ENCODE data around the gene GDF10. TPM values are rescaled to one million over a fixed set of nuclear protein-coding genes. Genes with fewer than 3 reads are reported as not detected.

Gene GDF10
- total RNA-seq, 2 donors from 2014 or later, result 6.6 to 8.0 TPM

- WGBS, 2 donors, result 78 to 91% methylated on average over 3 of the region's 3 CpGs
- DNase-seq, result no peak
- Histone ChIP-seq H3K27me3 (no peaks in the 10 kb centered on the region), H3K4me1 (peaks cover 9% of the 10 kb centered on the region), H3K36me3 (replicated peaks in 1 of 2; ENCODE audit: insufficient read depth in 1 of 2, low read depth in 2 of 2) (no peaks in the 10 kb centered on the region), H3K27ac (no peak overlapping the region), H3K9me3 (no peaks in the 10 kb centered on the region), H3K4me3 (no peak overlapping the region)
- no peak for ATAC-seq
- intact Hi-C loops (cut with DNase I), result no loop called here
- TF ChIP-seq, protein P1, sequence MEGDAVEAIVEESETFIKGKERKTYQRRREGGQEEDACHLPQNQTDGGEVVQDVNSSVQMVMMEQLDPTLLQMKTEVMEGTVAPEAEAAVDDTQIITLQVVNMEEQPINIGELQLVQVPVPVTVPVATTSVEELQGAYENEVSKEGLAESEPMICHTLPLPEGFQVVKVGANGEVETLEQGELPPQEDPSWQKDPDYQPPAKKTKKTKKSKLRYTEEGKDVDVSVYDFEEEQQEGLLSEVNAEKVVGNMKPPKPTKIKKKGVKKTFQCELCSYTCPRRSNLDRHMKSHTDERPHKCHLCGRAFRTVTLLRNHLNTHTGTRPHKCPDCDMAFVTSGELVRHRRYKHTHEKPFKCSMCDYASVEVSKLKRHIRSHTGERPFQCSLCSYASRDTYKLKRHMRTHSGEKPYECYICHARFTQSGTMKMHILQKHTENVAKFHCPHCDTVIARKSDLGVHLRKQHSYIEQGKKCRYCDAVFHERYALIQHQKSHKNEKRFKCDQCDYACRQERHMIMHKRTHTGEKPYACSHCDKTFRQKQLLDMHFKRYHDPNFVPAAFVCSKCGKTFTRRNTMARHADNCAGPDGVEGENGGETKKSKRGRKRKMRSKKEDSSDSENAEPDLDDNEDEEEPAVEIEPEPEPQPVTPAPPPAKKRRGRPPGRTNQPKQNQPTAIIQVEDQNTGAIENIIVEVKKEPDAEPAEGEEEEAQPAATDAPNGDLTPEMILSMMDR (IDR thresholded peaks at IDR 0.05), result no peak
- TF ChIP-seq POLR2A (IDR thresholded peaks at IDR 0.05), result no peak
Observed at GRCh38 chr10:47332371-47332770, 32.4 kb downstream of the GDF10 start.

DNA sequence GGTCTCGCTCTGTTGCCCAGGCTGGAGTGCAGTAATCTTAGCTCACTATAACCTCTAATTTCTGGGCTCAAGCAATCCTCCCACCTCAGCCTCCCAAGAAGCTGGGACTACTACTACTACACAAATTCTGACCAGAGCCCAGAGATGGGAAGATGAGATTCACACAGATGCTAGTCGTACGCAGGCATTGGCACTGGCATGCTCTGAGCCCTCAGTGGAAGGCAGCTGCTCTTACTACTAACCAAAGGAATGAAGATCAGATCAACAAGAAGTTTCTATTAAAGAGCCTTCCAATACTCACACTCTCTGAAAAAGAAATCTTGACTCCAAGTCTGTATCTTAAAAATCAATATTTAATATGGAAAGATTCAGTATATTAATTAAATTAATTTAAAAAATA lies 32.9 kb downstream of the GDF10 start:
- Histone ChIP-seq H3K27me3 (no peaks in the 10 kb centered on the region), H3K4me1 (peaks cover 9% of the 10 kb centered on the region), H3K9me3 (no peaks in the 10 kb centered on the region), H3K4me3 (no peak overlapping the region), H3K27ac (no peak overlapping the region), H3K36me3 (replicated peaks in 1 of 2; ENCODE audit: insufficient read depth in 1 of 2, low read depth in 2 of 2) (no peaks in the 10 kb centered on the region)
- intact Hi-C loops (cut with DNase I), result no loop called here
- TF ChIP-seq, protein P1 (IDR thresholded peaks at IDR 0.05), result no peak
- no peak for TF ChIP-seq POLR2A (IDR thresholded peaks at IDR 0.05)
- no peak for ATAC-seq
- WGBS, 2 donors, result 88 to 95% methylated on average over 3 of the region's 3 CpGs
- no peak for DNase-seq

- no peak for DNase-seq
- Histone ChIP-seq H3K4me3 (no peak overlapping the region), H3K36me3 (replicated peaks in 1 of 2; ENCODE audit: insufficient read depth in 1 of 2, low read depth in 2 of 2) (no peaks in the 10 kb centered on the region), H3K27ac (no peak overlapping the region), H3K4me1 (peaks cover 9% of the 10 kb centered on the region), H3K9me3 (no peaks in the 10 kb centered on the region), H3K27me3 (no peaks in the 10 kb centered on the region)
- no peak for TF ChIP-seq POLR2A (IDR thresholded peaks at IDR 0.05)
- TF ChIP-seq, protein P1 (IDR thresholded peaks at IDR 0.05), result no peak
- 77% methylated on average over 6 of the region's 6 CpGs for WGBS, 2 donors
- intact Hi-C loops (cut with DNase I), result no loop called here
- ATAC-seq, result no peak
Observed at GRCh38 chr10:47333532-47333931, 33.5 kb downstream of the GDF10 start.

GRCh38 chr10:47334466-47335295 lies 34.7 kb downstream of the GDF10 start:
- no peaks in the 10 kb centered on the region for H3K36me3 ChIP-seq (replicated peaks in 1 of 2; ENCODE audit: insufficient read depth in 1 of 2, low read depth in 2 of 2)
- no peak for TF ChIP-seq POLR2A (IDR thresholded peaks at IDR 0.05)
- TF ChIP-seq, protein P1 (IDR thresholded peaks at IDR 0.05), result no peak
- H3K4me3 ChIP-seq, result no peak overlapping the region
- H3K4me1 ChIP-seq, result peaks cover 9% of the 10 kb centered on the region
- intact Hi-C loops (cut with DNase I), result no loop called here
- H3K9me3 ChIP-seq, result no peaks in the 10 kb centered on the region
- no peak overlapping the region for H3K27ac ChIP-seq
- 75 to 77% methylated on average over 6 to 8 of the region's 8 CpGs for WGBS, 2 donors
- ATAC-seq, result no peak
- H3K27me3 ChIP-seq, result no peaks in the 10 kb centered on the region
- DNase-seq, result no peak

DNA sequence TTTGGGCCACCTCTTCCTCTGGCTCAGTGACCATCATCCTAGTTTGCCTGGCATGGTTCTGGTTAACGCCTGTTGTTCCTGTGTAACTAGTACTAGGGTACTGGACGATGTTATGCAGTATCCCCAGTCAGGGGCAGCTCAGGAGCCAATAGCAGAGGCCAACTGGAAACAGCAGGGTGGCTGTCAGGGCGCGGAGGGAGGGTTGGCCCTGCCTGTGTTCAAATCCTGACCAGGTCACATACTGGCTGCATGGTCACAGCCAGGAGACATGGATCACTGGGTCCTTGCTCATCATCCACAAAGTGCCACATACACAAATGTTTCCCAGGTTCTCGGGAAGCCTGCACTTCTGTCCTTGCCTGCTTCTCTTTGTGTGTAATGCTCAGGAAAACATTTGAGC lies 35.9 kb downstream of the GDF10 start:
- Histone ChIP-seq H3K9me3 (no peaks in the 10 kb centered on the region), H3K4me1 (peaks cover 3% of the 10 kb centered on the region), H3K36me3 (replicated peaks in 1 of 2; ENCODE audit: insufficient read depth in 1 of 2, low read depth in 2 of 2) (no peaks in the 10 kb centered on the region), H3K4me3 (no peak overlapping the region), H3K27ac (no peak overlapping the region), H3K27me3 (no peaks in the 10 kb centered on the region)
- intact Hi-C loops (cut with DNase I), result no loop called here
- DNase-seq, result no peak
- TF ChIP-seq, protein P1 (IDR thresholded peaks at IDR 0.05), result no peak
- no peak for TF ChIP-seq POLR2A (IDR thresholded peaks at IDR 0.05)
- WGBS, 2 donors, result 79 to 85% methylated on average over 5 of the region's 5 CpGs
- no peak for ATAC-seq
